SK-N-SH (cell line): ENCODE results near the gene CAMKMT. TPM values are rescaled to one million over a fixed set of nuclear protein-coding genes. Genes with fewer than 3 reads are reported as not detected.
A peak's percentile ranks its signal among the peaks of the same experiment; 100 is the strongest.

Experiments
- CTCF ChIA-PET: fragments of 300-600, 350-600 bp; formaldehyde crosslinking; extraction: SDS; loops from one replicate; lab custom pipeline; 2021; lab: Yijun Ruan, JAX
- POLR2A ChIA-PET: fragments of 350-600 bp; sonication (Branson Sonifier 250); formaldehyde crosslinking; extraction: SDS; loops from one replicate; lab custom pipeline; 2020; ENCODE audit warnings: antibody characterized with exemption, inconsistent platforms; lab: Yijun Ruan, JAX
- DNase-seq: peaks from one replicate; pipeline ENCODE4 v3.0.0; 2012
- H2AFZ ChIP-seq: fragments of 200-600 bp; sonication (generic); 2 replicates; pipeline ENCODE4 v1.8.1; 2016; ENCODE audit warnings: antibody characterized with exemption, mild to moderate bottlenecking, low read depth
- H3F3A ChIP-seq: fragments of 200-600 bp; sonication (generic); replicated peaks from 2 replicates; pipeline ENCODE3; 2016; ENCODE audit warnings: antibody characterized with exemption, mild to moderate bottlenecking; ENCODE audit not compliant: insufficient read depth
- H3K27ac ChIP-seq, 2 experiments: fragments of 200-500 bp in 1 of 2; fragments of 200-600 bp in 1 of 2; sonication (Bioruptor generic) in 1 of 2; sonication (generic), shearing (Covaris generic) in 1 of 2; 2 replicates each; pipeline versions ENCODE4 v1.5.1 to v1.6.1; 2014 to 2016; ENCODE audit warnings: low read depth in 2 of 2, inconsistent platforms in 1 of 2, low read length in 1 of 2, mild to moderate bottlenecking in 1 of 2, mixed read lengths in 1 of 2
- H3K27me3 ChIP-seq: fragments of 200-600 bp; sonication (generic), shearing (Covaris generic); 2 replicates; pipeline ENCODE4 v1.6.1; 2016; ENCODE audit warnings: mixed run types; ENCODE audit not compliant: insufficient read depth
- H3K36me3 ChIP-seq, 2 experiments: fragments of 200-500 bp in 1 of 2; fragments of 200-600 bp in 1 of 2; sonication (Bioruptor generic) in 1 of 2; sonication (generic) in 1 of 2; replicated peaks in 1 of 2; 2 replicates each; pipeline versions ENCODE3 to v1.5.1; 2014 to 2016; ENCODE audit warnings: low read length in 1 of 2, mild to moderate bottlenecking in 1 of 2; ENCODE audit not compliant: insufficient read depth in 2 of 2, control insufficient read depth in 1 of 2
- H3K4me1 ChIP-seq, 2 experiments: fragments of 200-500 bp in 1 of 2; fragments of 200-600 bp in 1 of 2; sonication (Bioruptor generic) in 1 of 2; sonication (generic), shearing (Covaris generic) in 1 of 2; 2 replicates each; pipeline versions ENCODE4 v1.5.1 to v1.6.1; 2014 to 2016; ENCODE audit warnings: low read depth in 1 of 2, low read length in 1 of 2, mixed run types in 1 of 2; ENCODE audit not compliant: insufficient read depth in 2 of 2, control insufficient read depth in 1 of 2
- H3K4me2 ChIP-seq: fragments of 200-600 bp; sonication (generic), shearing (Covaris generic); 2 replicates; pipeline ENCODE4 v1.6.1; 2017; ENCODE audit warnings: mixed run types
- H3K4me3 ChIP-seq, 2 experiments: fragments of 200-500 bp in 1 of 2; fragments of 200-600 bp in 1 of 2; sonication (Bioruptor generic) in 1 of 2; sonication (generic), shearing (Covaris generic) in 1 of 2; 2 replicates each; pipeline versions ENCODE4 v1.5.1 to v1.8.1; 2014 to 2016; ENCODE audit warnings: low read depth in 2 of 2, inconsistent platforms in 1 of 2, low read length in 1 of 2, mild to moderate bottlenecking in 1 of 2, mixed read lengths in 1 of 2, moderate library complexity in 1 of 2
- H3K79me2 ChIP-seq: fragments of 200-600 bp; sonication (generic); 2 replicates; pipeline ENCODE4 v1.8.1; 2017; ENCODE audit warnings: mild to moderate bottlenecking; ENCODE audit not compliant: insufficient read depth
- H3K9ac ChIP-seq: fragments of 200-600 bp; sonication (generic); 2 replicates; pipeline ENCODE4 v1.6.1; 2017; ENCODE audit warnings: mixed run types
- H3K9me2 ChIP-seq: fragments of 200-600 bp; sonication (generic); 2 replicates; pipeline ENCODE4 v1.6.1; 2017; ENCODE audit warnings: mixed run types
- H3K9me3 ChIP-seq: fragments of 200-600 bp; sonication (generic); 2 replicates; pipeline ENCODE4 v1.6.1; 2017; ENCODE audit warnings: mixed run types, mild to moderate bottlenecking, moderate library complexity
- H4K20me1 ChIP-seq: fragments of 200-600 bp; sonication (generic); 2 replicates; pipeline ENCODE4 v1.6.1; 2017; ENCODE audit warnings: mild to moderate bottlenecking, mixed run types; ENCODE audit not compliant: insufficient read depth
- CTCF ChIP-seq: fragments of 200-600 bp; sonication (generic); IDR thresholded peaks from 2 replicates; pipeline ENCODE4 v1.6.1; 2017; ENCODE audit warnings: antibody characterized with exemption, mild to moderate bottlenecking, moderate library complexity
- EP300 ChIP-seq, 2 experiments: IDR thresholded peaks; 2 replicates each; pipeline versions ENCODE4 v1.4.0 to v1.6.1; 2012; ENCODE audit warnings: borderline replicate concordance in 1 of 2, low read depth in 1 of 2, low read length in 1 of 2
- MEF2A ChIP-seq: IDR thresholded peaks from 2 replicates; pipeline ENCODE4 v1.4.0; 2012; ENCODE audit warnings: low read depth, borderline replicate concordance
- PBX3 ChIP-seq: IDR thresholded peaks from 2 replicates; pipeline ENCODE4; 2012
- POLR2AphosphoS5 ChIP-seq: IDR thresholded peaks from 2 replicates; pipeline ENCODE4 v1.6.1; 2012; ENCODE audit warnings: low read depth, low read length
- RAD21 ChIP-seq: IDR thresholded peaks from 2 replicates; pipeline ENCODE4 v1.6.1; 2012; ENCODE audit warnings: mild to moderate bottlenecking, low read length
- REST ChIP-seq: IDR thresholded peaks from 2 replicates; pipeline ENCODE4 v1.6.1; 2012; ENCODE audit warnings: mild to moderate bottlenecking, low read depth, low read length, moderate library complexity
- SMC3 ChIP-seq: IDR thresholded peaks from 2 replicates; pipeline ENCODE4 v1.6.1; 2012; ENCODE audit warnings: low read depth, low read length, improper control_type of control experiment
- TAF1 ChIP-seq: IDR thresholded peaks from 2 replicates; pipeline ENCODE4 v1.6.1; 2012; ENCODE audit warnings: low read depth, mild to moderate bottlenecking, low read length, moderate library complexity, borderline replicate concordance
- USF1 ChIP-seq: IDR thresholded peaks from 2 replicates; pipeline ENCODE4 v1.4.0; 2012; ENCODE audit warnings: low read depth, borderline replicate concordance
- WGBS: methylation state at CpG from one replicate; pipeline ENCODE4 v1.1.6; 2017; ENCODE audit warnings: low lambda C conversion rate; 5-methylcytosine and 5-hydroxymethylcytosine counted together
- polyA plus RNA-seq, 3 experiments: library from polyadenylated mRNA; depleted of rRNA; stranded (reverse); fragments of >200 nt; gene quantifications; 2 replicates each; pipeline ENCODE4 v1.2.3, GENCODE V29; 2012

Gene CAMKMT
- polyA plus RNA-seq, 1 of the 3 experiments (the other 2 are of a cell fraction): 5.9 TPM

GRCh38 chr2:44560352-44560751, 198.6 kb downstream of the CAMKMT start:
- POLR2A ChIA-PET: no interaction called here
- TF ChIP-seq SMC3 (peak; percentile 47; the same call in 1 of the 2 replicates), RAD21 (peak; percentile 63), EP300 (IDR thresholded peaks at IDR 0.05; ENCODE audit: borderline replicate concordance in 1 of 2, low read depth in 1 of 2, low read length in 1 of 2) (no peak), TAF1 (no peak), REST (no peak), PBX3 (no peak), CTCF (peak; percentile 56), POLR2AphosphoS5 (no peak), MEF2A (no peak), USF1 (no peak)
- peaks cover 0 to under 1% of the 10 kb centered on the region in 2 experiments; a peak in 2 of 4 replicates for H3K4me1 ChIP-seq

More at GRCh38 chr2:44560352-44560751, 198.6 kb downstream of the CAMKMT start:
- Histone ChIP-seq H3K4me2 (no peak overlapping the region), H3K27me3 (no peaks in the 10 kb centered on the region), H3F3A (no peaks in the 10 kb centered on the region), H3K36me3 (no peaks in the 10 kb centered on the region), H3K9me2 (no peaks in the 10 kb centered on the region), H2AFZ (no peak overlapping the region), H3K4me3 (no peak overlapping the region), H3K9ac (no peak overlapping the region), H3K27ac (no peak overlapping the region), H4K20me1 (no peaks in the 10 kb centered on the region), H3K9me3 (no peaks in the 10 kb centered on the region), H3K79me2 (no peaks in the 10 kb centered on the region)
- CTCF ChIA-PET: interaction anchor here (0.7 to 6.3 kb wide), 35 partner anchors 8 to 980 kb away, joined by 3 to 65 read pairs (median 4); no protein-coding TSS in a partner anchor
- 89% methylated on average over 4 of the region's 4 CpGs for WGBS
- no peak for DNase-seq
